Epithelial cell of proximal tubule (primary cell): Measurements from ENCODE around the gene CCNB2. TPM values are rescaled to one million over a fixed set of nuclear protein-coding genes. Genes with fewer than 3 reads are reported as not detected.
"Not testable (repeated sequence)": the region's sequence is repeated elsewhere in the genome, so short reads cannot be mapped to it uniquely, and the experiment has no call there.

ENCODE experiments used
- DNase-seq: peaks from one replicate; pipeline ENCODE4 v3.0.0-alpha.2; 2011; ENCODE audit warnings: low read depth
- H3K4me3 ChIP-seq: 2 replicates; pipeline ENCODE4 v1.5.1; 2011; ENCODE audit warnings: low read depth, mild to moderate bottlenecking, low read length
- total RNA-seq: library from RNA; depleted of rRNA; stranded (reverse); fragments of >200 nt; gene quantifications from 2 replicates; pipeline ENCODE4 v1.2.3, GENCODE V29; 2015
- TF ChIP-seq, protein P1 (sequence below): conservative IDR thresholded peaks from 2 replicates; pipeline ENCODE4 v1.5.1; 2012; ENCODE audit warnings: low read depth, mild to moderate bottlenecking, low read length

The CCNB2 gene
- total RNA-seq, 1 donor from 2014 or later: 108 TPM

DNA sequence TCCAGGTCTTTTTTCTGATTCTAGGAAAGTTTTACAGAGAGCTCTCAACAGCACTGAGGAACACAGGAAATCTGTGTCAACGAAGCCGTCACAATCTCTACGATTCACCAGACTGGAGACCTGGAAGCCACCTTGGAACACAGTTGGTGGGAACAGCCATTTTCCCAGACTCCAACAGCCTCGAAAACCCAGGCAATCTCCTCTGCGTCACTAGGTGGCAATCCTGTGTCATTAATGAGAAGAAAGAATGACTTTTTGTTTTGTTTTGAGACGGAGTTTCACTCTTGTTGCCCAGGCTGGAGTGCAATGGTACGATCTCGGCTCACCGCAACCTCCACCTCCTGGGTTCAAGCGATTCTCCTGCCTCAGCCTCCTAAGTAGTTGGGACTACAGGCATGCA is 39.6 kb downstream of the CCNB2 start:
- not testable (repeated sequence) for H3K4me3 ChIP-seq, DNase-seq
- TF ChIP-seq, protein P1, sequence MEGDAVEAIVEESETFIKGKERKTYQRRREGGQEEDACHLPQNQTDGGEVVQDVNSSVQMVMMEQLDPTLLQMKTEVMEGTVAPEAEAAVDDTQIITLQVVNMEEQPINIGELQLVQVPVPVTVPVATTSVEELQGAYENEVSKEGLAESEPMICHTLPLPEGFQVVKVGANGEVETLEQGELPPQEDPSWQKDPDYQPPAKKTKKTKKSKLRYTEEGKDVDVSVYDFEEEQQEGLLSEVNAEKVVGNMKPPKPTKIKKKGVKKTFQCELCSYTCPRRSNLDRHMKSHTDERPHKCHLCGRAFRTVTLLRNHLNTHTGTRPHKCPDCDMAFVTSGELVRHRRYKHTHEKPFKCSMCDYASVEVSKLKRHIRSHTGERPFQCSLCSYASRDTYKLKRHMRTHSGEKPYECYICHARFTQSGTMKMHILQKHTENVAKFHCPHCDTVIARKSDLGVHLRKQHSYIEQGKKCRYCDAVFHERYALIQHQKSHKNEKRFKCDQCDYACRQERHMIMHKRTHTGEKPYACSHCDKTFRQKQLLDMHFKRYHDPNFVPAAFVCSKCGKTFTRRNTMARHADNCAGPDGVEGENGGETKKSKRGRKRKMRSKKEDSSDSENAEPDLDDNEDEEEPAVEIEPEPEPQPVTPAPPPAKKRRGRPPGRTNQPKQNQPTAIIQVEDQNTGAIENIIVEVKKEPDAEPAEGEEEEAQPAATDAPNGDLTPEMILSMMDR: peak; percentile 15

GRCh38 chr15:59147666-59148065 is 42.7 kb downstream of the CCNB2 start:
- DNase-seq: no peak
- TF ChIP-seq, protein P1: no peak

GRCh38 chr15:59148153-59148833 is 43.3 kb downstream of the CCNB2 start:
- DNase-seq: no peak
- TF ChIP-seq, protein P1: no peak
- no peak overlapping the region for H3K4me3 ChIP-seq

More at GRCh38 chr15:59147666-59148065, 42.7 kb downstream of the CCNB2 start:
- H3K4me3 ChIP-seq: no peak overlapping the region

DNA sequence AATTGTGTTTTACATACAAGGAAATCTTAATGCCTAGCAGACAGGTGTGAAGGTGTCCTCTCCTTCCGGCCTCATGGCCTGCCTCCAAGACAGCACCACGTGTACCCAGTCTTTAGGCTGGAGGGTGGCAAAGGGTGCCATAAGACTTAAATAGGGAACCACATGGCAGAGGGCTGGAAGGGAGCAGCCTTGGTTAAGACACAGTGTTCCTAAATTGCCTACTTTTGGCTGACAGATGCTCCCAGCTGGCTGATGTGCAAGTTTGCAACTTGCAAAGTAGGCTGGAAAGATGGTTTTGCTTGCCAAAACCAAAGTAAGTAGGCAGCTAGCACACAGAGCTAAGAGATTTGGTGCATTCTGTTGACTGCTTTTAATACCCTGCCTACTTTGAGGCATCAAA is 45.2 kb downstream of the CCNB2 start:
- TF ChIP-seq, protein P1: no peak
- no peak overlapping the region for H3K4me3 ChIP-seq
- no peak for DNase-seq

- no peak for DNase-seq
- TF ChIP-seq, protein P1: no peak
- no peak overlapping the region for H3K4me3 ChIP-seq
Observed at GRCh38 chr15:59152694-59153450, 47.9 kb downstream of the CCNB2 start.

GRCh38 chr15:59153466-59153865 is 48.5 kb downstream of the CCNB2 start:
- H3K4me3 ChIP-seq: no peak overlapping the region
- no peak for DNase-seq
- TF ChIP-seq, protein P1: no peak
